Fibroblast of skin of left quadriceps (primary cell): ENCODE data around the gene CIRBP.

Experiments used
- DNase-seq, 2 experiments: peaks; one replicate each; pipeline ENCODE4 v3.0.0-alpha.2; 2013; ENCODE audit warnings: low read depth in 2 of 2

CIRBP gene

DNA sequence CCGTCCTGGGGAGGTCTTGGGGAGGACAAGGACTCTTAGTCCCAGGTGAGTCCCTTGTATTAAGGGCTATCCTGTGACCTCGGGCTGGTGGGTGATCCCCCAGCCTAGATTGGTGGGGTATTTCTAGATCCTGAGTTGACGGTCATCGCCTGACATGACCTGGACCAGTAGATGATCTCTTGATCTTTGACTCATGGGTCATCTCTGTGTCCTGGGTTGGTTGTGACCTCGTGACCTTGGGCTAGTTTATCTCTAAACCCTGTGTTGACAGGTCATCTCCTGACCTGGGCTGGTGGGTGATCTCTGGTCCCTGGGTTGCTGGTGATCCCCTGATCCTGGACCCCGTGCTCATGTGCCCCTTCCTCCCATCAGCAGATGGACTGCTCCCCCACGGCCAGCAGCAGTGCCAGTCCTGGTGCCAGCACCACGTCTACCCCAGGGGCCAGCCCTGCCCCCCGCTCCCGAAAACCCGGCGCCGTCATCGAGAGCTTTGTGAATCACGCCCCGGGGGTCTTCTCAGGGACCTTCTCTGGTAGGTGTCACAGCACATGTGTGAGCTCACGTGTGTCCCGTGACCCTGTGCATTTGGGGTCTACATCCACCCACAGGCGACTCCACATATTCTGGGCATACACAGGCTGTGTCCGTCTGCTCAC lies 14.5 kb upstream of the CIRBP start:
- DNase-seq, result no peak

DNA sequence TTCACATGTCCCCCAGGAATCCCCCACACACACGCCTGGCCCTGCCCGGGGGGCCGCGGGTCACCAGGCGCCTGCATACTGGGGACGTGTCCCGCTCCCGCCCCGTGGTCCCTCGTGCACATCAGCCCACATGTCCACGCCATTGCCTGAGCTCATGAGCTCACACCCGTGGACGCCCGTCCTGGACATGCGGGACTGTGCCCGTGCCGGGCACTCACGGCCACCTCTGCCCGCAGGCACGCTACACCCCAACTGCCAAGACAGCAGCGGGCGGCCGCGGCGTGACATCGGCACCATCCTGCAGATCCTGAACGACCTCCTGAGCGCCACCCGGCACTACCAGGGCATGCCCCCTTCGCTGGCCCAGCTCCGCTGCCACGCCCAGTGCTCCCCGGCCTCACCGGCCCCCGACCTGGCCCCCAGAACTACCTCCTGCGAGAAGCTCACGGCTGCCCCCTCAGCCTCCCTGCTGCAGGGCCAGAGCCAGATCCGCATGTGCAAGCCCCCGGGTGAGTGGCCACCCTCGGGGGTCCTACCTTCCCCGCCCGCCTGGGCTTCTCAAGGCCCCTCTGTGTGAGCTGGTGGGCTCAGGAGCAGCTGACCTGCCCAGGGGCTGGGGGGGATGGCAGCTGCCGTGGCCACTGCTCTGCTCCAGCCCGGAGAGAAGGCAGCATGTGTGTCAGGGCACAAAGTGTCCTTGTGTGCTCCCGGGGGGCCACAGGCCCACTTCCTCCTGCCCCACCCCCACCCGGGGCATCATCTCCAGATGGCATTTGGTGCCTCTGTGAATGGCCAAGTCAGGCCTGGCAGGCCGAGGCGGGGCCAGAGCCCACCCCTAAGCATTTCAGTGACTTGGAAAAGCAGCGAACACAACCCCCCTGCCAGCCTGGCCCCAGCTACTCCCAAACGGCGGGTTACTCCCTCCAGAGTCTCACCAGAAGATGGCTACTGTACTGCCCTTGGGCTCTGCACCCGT lies 13.7 kb upstream of the CIRBP start:
- DNase-seq, result no peak

- no peak for DNase-seq
Measured at GRCh38 chr19:1256646-1257474, 12.3 kb upstream of the CIRBP start.

DNA sequence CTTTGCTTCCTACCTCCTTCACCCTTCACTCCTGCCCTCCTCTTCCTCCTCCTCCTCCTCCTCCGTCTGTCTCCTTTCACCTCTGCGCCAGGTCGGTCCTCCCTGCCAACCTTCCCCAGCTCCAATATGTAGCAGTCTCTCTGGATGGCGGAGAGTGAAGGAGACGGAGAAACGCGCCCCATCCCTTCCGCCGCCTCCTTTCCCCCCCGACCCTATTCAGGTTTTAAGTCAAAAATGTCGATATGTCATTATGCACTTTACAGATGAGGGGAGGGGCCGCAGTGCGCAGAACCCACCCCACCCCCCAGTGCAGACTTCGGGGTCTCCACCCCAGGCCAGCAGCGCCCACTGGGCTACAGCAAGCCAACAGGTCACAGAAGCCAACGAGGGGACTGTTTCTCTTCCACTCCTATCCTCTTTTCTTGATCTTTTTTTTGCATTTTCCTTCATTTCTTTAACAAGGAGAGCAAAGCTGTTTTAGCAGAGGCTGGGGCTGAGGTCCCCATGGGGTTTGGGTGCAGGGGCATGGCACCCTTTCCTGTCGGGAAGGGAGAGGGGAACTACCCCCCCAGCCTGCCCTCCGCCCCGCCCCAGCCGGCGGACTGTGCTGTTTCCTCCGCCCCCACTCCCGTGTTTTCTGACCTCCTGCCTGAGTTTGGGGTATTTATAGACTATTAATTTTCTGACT lies 11.5 kb upstream of the CIRBP start:
- DNase-seq, result no peak

GRCh38 chr19:1258163-1258492 lies 11.0 kb upstream of the CIRBP start:
- DNase-seq, result no peak

DNA sequence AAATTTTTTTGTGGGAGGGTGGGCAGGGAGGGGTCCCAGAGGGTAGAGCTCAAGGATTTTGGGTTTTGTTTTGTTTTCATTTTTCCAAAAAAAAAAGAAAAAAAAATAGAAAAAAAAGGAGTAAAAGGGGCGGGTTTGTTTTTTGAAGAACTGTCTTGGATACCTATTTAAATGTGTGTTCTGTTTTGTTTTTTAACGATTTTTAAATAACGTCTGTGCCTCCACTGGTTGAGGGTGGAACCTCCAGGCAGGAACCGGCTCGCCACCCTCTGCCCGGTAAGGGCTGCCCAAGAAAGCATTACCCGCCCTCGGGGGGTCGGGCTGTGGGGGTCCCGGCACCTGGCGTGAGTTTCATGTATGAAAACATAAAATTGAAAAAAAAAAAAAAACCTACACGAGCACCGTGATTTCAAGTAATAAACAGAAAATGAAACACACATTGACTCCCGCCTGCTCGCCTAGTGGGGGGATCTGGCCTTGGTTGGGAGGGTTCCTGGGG lies 10.4 kb upstream of the CIRBP start:
- DNase-seq, result no peak

DNA sequence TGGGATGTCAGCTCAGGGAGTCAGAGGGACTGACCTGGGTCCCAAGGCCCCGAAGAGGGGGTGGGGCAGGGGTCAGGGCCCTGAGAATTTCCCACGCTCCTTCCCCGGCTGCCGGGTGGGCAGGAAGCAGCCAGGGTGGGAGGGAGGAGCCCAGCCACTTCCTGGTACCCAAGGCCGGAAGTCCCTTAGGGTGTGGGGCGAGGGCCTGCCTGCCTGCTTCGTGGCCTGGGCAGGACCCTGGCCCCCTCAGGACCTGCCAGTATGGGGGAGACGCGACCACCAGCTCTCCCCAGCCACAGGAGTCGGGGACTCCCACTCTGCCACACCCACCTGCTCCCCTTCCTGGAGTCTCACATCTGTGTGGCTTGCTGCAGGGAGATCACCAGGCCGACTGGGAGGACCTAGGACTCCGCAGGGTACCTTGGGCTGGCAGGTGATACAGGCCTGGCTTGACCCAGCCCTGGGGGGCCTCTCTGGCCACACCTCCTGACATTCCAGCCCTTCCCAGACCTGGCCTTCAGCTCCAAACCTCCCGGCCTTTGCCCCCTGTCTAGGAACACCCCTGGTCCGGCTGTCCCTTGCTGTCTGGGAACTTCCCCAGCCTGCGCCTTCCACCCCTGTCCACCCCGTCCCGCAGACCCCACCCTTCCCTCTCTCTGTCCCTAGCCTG lies 9.8 kb upstream of the CIRBP start:
- DNase-seq, result no peak

- DNase-seq, result no peak
Measured at GRCh38 chr19:1259876-1260748, 9.0 kb upstream of the CIRBP start.

- DNase-seq, result peak; percentile 90
Measured at GRCh38 chr19:1260749-1261537, 8.2 kb upstream of the CIRBP start.

DNA sequence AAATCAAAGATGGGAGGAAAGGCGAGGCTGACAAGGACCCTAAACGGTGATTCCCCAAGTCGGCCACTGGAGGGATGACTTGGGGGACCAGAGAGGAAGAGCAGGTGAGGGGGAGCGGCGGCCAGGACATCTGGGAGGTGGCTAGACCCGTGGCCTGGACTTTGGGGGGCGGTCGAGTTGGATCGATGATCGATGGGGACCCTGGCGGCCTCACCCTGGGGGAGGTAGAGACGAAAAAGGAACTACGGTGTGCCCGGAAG lies 7.7 kb upstream of the CIRBP start:
- no peak for DNase-seq

DNA sequence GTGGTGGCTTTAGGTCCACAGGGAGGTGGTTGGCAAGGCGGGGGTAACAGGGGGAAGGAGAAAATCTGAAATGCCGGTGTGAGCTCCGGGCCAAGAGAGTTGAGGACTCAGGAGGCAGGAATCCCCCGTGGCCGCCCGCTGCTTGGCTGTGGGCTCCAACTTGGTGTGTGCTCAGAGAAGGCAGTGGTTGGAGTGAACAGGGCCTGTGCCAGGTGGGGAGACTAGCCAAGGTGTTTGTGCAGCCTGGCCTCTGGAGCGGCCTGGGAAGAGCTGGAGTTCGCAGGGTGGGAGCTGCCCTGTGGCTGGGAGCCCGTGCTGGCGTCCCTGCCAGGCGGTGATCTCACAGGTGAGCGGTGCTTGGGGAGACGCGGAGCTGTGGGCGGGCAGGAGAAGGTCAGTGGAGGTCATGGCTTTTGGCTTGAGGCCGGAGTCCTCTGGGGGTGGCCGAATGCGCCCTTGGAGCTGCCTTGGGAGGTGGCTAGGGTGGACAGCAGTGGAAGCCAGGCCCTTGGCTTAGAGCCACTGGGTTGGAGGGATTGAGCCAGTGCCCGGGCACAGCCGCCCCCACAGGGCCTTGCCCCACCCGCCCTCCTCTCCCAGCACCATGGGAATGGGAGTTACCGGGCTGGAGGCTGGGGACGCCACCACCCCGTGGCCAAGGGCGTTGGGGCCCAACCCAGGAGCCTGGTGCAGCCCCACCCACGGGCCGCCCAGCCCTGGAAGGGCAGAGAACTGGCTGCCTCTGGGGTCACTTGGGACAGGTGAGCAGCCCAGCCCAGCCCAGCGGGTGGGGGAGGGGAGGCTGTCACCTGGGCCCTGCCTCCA lies 7.1 kb upstream of the CIRBP start:
- DNase-seq, result no peak

DNA sequence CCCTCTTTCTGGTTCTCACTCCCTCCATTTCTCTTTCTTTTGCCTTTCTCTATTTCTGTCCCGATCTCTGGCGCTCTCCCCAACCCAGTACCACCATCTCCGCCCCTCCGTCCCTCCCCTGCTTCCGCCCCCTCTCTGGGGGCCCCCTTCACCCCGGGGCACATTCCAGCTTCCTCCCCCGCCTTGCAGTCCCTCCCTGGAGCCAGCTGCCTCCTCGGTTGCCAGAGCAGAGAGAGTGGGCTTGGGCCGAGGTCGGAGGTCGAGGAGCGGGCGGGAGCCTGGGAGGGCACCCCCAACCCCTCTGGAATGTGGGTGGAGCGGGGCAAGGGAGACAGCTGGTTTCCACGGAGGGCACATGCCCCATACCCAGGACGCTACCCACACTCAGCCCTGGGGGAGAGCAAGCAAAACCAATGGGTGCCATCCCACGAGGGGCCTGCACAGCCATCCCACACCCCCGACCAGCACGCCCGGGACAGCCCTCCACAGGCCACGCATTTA lies 6.5 kb upstream of the CIRBP start:
- DNase-seq, result no peak

DNA sequence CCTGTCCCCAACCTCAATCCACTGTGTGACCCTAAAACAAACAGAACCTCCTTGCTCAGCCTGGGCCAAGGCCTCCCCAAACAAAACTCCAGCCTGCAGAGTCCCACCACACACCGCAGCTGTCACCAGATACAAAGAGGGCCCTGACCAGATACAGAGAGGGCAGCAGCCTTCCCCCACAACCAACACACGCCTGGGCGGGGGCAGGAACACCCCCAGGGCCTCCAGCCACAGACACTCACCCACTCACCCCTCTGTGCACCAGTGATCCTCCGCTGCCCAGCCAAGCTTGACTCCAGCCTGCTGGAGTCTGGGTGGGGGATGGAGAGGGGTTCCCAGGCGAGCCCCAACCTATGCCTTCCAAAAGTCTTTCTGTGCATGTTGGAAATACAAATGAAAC lies 5.9 kb upstream of the CIRBP start:
- no peak for DNase-seq

DNA sequence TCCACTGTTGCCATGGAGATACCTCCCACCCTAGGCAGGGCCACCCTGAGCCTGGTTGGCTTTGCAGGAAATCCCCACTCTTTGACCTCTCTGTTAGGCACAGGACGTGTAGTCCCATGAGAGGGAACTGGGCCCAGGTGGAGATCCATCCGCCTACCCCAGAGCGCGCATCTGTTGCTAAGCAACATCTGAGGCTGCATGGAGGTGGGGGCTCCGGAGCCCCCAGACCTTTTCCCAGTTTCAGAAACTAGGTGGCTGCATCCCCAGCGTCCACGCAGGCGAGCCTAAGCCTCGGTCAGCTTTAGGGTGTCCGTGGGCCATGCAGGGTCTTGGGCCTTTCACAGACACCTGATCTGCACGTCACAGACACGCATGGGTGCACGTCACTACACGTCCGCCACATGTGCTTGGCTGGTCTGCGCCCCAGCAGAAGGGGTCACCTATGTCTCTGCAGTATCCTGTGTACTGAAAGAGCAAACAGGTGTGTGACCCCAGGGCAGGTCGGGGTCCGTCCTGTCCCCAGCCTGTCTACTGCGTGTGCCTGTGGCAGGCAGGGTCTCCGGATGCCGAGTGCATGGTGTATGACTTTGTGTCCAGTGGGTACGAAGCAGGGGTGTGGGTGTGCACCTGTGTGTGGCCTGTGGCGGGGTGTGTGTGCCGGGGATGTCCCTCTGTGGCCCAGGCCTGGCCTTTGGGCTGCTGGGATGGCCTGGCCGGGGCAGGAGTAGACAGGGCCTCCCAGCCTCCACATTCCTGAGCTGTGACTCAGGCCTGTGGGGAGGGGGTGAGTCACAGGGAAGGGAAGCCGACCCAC lies 4.1 kb upstream of the CIRBP start:
- peak in 1 of 2 experiments; percentile 70 for DNase-seq

- DNase-seq, result peak in 1 of 2 experiments; percentile 59
Measured at GRCh38 chr19:1265615-1266128, 3.5 kb upstream of the CIRBP start.

- DNase-seq, result peak in 1 of 2 experiments; percentile 61
Measured at GRCh38 chr19:1266129-1266915, 2.8 kb upstream of the CIRBP start.
